Lung (tissue), 12 donors: ENCODE data around the gene MATN1. TPM values are rescaled to one million over a fixed set of nuclear protein-coding genes. Genes with fewer than 3 reads are reported as not detected.

Source experiments
- ATAC-seq: fragments of 200-7000 bp; cut with Tn5 transposase; one replicate; pipeline ENCODE4 v1.9.1; 2020; ENCODE audit warnings: moderate number of reproducible peaks; ENCODE audit not compliant: insufficient read depth, low FRiP score
- DNase-seq, 3 donors: peaks; one replicate each; pipeline ENCODE4 v3.0.0-alpha.2; 2013 to 2017
- H3K27ac ChIP-seq, 2 donors: one replicate each; pipeline ENCODE4 v1.5.1; 2013; ENCODE audit warnings: mild to moderate bottlenecking in 2 of 2, moderate library complexity in 2 of 2, control low read depth in 1 of 2, inconsistent platforms in 1 of 2, low read depth in 1 of 2, low read length in 1 of 2
- H3K27me3 ChIP-seq, 3 donors: one replicate each; pipeline ENCODE4 v1.5.1; 2013; ENCODE audit warnings: low read length in 2 of 3; ENCODE audit not compliant: control insufficient read depth in 3 of 3, insufficient read depth in 3 of 3
- H3K36me3 ChIP-seq, 4 donors: one replicate each; pipeline ENCODE4 v1.5.1; 2013; ENCODE audit warnings: low read length in 4 of 4, mild to moderate bottlenecking in 1 of 4, moderate library complexity in 1 of 4; ENCODE audit not compliant: control insufficient read depth in 4 of 4, insufficient read depth in 4 of 4
- H3K4me1 ChIP-seq, 5 donors: one replicate each; pipeline ENCODE4 v1.5.1; 2013; ENCODE audit warnings: low read length in 5 of 5, mild to moderate bottlenecking in 2 of 5, moderate library complexity in 1 of 5; ENCODE audit not compliant: control insufficient read depth in 5 of 5, insufficient read depth in 5 of 5
- H3K4me3 ChIP-seq: one replicate; pipeline ENCODE4 v1.5.1; 2013; ENCODE audit warnings: mild to moderate bottlenecking, control low read depth, moderate library complexity
- H3K9ac ChIP-seq, 2 donors: one replicate each; pipeline ENCODE4 v1.5.1; 2013; ENCODE audit warnings: low read length in 2 of 2, control low read depth in 1 of 2; ENCODE audit not compliant: insufficient read depth in 1 of 2
- H3K9me3 ChIP-seq, 4 donors: one replicate each; pipeline ENCODE4 v1.5.1; 2013; ENCODE audit warnings: low read length in 3 of 4, mild to moderate bottlenecking in 1 of 4, moderate library complexity in 1 of 4; ENCODE audit not compliant: control insufficient read depth in 4 of 4, insufficient read depth in 3 of 4
- whole genome bisulfite sequencing, 2 donors: extraction: QIAGEN DNeasy Blood & Tissue Kit; methylation state at CpG; one replicate each; pipeline ENCODE4 v1.1.7; 2013; 5-methylcytosine and 5-hydroxymethylcytosine counted together
- polyA plus RNA-seq, 2 donors: library from polyadenylated mRNA; stranded (reverse); fragments of 200-250 nt; gene quantifications; one replicate each; pipeline ENCODE4 v1.2.1, GENCODE V29; 2013
- total RNA-seq, 2 donors: library from RNA; depleted of rRNA in 1 of 2; stranded (reverse); fragments of >200 nt in 1 of 2; gene quantifications; one replicate each; pipeline ENCODE4 v1.2.1, GENCODE V29; 2014 to 2021
- TF ChIP-seq, protein P1 (sequence below): IDR thresholded peaks from 2 replicates; pipeline ENCODE4 v1.5.1; 2012; ENCODE audit warnings: mild to moderate bottlenecking; ENCODE audit errors: control extremely low read depth, extremely low read depth
- donor health status: control.
- donor health status: control.
- donor health status: Bipolar disorder and iron deficiency.
- donor health status: healthy.
- donor health status: DM: yes; HTN: yes; CAD: no.

The MATN1 gene
- total and polyA plus RNA-seq, 4 donors, result 0.15 to 0.57 (median 0.17) TPM

DNA sequence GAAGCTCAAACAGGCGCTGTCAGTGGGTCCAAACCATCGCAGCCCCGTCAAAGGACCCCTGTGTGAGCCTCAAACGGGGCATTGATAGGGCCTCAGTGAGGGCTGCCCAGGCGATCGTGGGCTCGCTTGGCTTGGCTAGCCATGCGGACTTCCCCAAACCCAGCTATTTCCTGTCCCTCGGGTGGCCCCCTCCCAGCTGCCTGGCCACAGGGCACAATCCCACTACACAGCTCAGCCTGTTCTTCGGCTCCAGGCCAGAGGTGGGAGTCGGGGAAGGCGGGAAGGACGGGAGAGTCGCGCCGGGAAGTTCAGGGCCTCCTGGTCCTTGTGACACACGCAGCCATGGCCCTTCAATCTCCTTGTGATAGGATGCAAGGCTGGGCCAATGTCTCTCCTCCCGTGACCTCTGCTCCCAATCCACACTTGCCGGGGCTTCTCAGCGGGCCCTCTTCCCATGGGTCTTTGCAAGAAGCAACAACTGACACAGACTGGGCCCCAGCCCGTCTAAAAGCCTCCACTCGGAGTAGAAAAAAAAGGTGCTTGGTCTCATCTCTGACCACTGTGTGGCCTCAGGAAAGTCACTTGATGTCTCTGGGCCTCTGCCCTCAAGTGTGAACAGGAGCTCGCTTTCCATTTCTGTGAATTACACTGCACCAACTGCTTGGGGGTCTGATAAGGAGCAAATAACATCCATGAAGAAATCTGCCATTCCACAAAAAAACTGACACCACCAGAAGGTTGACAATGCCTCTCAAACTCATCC, 7.1 kb upstream of the MATN1 start:
- Histone ChIP-seq H3K4me1 (peaks cover 0 to 3% (median 0%) of the 10 kb centered on the region in 5 donors), H3K36me3 (peaks cover 0 to 12% (median 0%) of the 10 kb centered on the region in 4 donors), H3K27ac (no peak overlapping the region), H3K9ac (no peak overlapping the region), H3K4me3 (no peak overlapping the region), H3K27me3 (no peaks in the 10 kb centered on the region), H3K9me3 (peaks cover 0 to 2% (median 0%) of the 10 kb centered on the region in 4 donors)
- ATAC-seq (no peak), DNase-seq (no peak)
- TF ChIP-seq, protein P1, sequence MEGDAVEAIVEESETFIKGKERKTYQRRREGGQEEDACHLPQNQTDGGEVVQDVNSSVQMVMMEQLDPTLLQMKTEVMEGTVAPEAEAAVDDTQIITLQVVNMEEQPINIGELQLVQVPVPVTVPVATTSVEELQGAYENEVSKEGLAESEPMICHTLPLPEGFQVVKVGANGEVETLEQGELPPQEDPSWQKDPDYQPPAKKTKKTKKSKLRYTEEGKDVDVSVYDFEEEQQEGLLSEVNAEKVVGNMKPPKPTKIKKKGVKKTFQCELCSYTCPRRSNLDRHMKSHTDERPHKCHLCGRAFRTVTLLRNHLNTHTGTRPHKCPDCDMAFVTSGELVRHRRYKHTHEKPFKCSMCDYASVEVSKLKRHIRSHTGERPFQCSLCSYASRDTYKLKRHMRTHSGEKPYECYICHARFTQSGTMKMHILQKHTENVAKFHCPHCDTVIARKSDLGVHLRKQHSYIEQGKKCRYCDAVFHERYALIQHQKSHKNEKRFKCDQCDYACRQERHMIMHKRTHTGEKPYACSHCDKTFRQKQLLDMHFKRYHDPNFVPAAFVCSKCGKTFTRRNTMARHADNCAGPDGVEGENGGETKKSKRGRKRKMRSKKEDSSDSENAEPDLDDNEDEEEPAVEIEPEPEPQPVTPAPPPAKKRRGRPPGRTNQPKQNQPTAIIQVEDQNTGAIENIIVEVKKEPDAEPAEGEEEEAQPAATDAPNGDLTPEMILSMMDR, result no peak
- 60 to 63% methylated on average over 23 of the region's 23 CpGs for WGBS, 2 donors

DNA sequence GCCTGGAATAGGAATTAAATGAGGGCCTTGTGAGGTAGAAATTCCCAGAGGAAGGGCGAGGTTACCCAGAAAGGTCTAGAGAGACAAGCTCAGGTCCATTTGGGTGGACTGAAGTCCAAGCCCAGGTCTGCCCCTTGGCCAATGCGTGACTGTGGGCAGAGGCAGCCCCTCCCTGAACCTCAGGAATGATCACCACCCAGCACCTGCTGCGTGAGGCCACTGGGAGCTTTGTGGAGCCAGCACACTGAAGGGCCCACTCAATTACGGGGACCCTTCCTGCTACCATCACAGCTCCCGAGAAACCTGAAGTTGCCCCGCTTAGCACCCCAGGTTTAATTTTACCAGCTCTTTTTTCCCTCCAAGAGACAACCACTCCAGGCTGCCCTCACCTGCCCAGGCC, 6.5 kb upstream of the MATN1 start:
- no peaks in the 10 kb centered on the region for H3K27me3 ChIP-seq
- TF ChIP-seq, protein P1, result no peak
- H3K36me3 ChIP-seq, result peaks cover 0 to 12% (median 0%) of the 10 kb centered on the region in 4 donors
- H3K27ac ChIP-seq, result no peak overlapping the region
- no peak overlapping the region for H3K9ac ChIP-seq
- no peak for DNase-seq
- H3K9me3 ChIP-seq, result peaks cover 0 to 2% (median 0%) of the 10 kb centered on the region in 4 donors
- H3K4me3 ChIP-seq, result no peak overlapping the region
- peaks cover 0 to 3% (median 0%) of the 10 kb centered on the region in 5 donors for H3K4me1 ChIP-seq
- ATAC-seq, result no peak
- 87 to 92% methylated on average over 6 of the region's 6 CpGs for WGBS, 2 donors

DNA sequence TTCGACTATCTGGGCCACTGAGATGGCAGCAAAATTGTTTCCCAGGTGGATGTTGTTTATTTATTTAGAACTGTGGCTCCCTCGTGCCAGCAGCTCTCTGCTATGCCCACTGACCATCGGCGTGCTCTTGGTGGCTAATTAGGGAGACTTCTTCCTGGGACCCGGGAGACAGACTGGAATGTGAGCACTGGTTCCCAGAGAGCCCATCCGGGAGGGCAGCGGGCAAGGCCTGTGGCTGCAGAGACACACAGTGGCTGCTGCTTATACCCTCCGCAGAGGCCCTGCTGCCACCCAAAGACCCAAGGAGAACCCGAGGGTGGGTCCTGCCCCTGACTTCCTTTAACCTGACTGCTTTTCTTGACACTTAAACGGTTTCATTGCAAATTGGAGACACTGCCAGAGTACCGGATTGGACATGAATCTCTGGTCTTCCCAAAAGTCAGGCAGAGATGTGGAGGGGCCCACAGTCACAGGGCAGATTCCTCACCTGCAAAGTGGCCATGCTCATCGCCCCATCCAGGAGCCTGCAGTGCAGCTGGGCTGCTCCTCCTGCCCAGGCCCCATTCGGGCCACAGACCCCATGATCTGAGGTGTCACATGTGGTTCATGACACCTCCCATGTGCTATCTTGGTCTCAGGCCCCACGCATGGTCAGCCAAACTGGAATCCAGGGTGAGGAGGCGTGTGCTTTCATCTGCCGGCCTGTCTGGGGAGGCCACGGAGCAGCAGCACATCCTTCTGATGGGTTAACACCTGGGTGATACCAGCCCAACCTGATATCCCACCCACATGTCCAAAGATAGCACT, 5.7 kb upstream of the MATN1 start:
- Histone ChIP-seq H3K9me3 (peaks cover 0 to 2% (median 0%) of the 10 kb centered on the region in 4 donors), H3K36me3 (peaks cover 0 to 9% (median 0%) of the 10 kb centered on the region in 4 donors), H3K4me1 (peaks cover 0 to 3% (median 0%) of the 10 kb centered on the region in 5 donors), H3K27ac (no peak overlapping the region), H3K4me3 (no peak overlapping the region), H3K27me3 (no peaks in the 10 kb centered on the region), H3K9ac (no peak overlapping the region)
- WGBS, 2 donors, result 78 to 82% methylated on average over 17 of the region's 17 CpGs
- DNase-seq, result no peak
- TF ChIP-seq, protein P1, result no peak
- ATAC-seq, result no peak
